HG03064 (cell line): ENCODE results near the gene LMAN2L.

Experiments used
- ATAC-seq: cut with Tn5 transposase; IDR thresholded peaks from one replicate; pipeline ENCODE4 v1.9.1; 2021; ENCODE audit warnings: low read depth; ENCODE audit not compliant: unreplicated experiment

LMAN2L gene

GRCh38 chr2:96760986-96761832 lies 21.3 kb upstream of the LMAN2L start:
- peak; percentile 1 for ATAC-seq

DNA sequence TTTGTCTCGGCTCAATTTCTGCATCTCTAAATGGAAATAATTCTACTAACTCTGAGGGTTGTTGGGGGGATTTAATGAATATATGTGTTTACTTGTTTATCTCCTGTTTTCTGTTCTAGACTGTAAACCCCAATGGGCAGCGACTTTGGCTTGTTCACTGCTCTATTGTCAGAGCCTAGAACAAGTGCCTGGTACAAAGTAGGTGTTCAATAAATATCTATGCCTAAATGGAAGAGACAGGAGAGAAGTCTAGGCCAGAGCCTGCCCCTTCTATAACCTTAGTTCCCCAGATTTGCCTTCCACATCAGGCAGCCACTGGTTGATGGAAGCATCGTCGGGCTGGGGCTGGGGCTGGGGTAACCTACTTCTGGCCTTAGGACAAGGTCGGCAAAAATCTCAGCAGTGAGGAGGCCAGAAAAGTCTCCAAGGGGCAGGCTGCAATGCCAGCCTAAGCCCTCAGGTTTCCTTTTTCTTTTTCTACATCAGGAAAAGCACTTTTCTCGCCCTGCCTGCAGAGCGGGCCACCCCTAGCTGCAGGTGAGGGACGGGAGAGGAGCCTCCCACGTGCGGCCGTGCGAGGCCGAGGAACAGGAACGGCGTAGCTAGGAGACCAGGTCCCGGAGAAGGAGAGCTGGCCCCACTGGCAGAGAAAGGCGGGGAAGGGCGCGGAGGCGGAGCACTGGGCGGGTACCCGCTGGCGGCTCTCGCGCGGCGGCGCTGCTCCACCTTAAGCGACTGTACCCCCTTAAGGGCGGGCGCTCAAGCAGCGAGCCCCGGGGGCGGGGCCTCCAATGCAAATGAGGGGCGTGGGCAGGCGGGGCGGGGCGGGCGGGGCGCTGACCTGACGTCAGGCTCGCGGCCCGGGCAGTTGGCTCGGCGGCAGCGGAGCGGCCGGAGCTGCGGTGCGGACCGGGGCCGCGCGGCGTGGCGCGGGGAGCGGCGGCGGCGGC lies 20.4 kb upstream of the LMAN2L start, which contains the start of gene CNNM4:
Gene CNNM4, plus strand, starts transcription at position 867 of the 950 bp plus-strand sequence. CDS start 98 bp downstream, outside the sequence.
- peak; percentile 75 for ATAC-seq

DNA sequence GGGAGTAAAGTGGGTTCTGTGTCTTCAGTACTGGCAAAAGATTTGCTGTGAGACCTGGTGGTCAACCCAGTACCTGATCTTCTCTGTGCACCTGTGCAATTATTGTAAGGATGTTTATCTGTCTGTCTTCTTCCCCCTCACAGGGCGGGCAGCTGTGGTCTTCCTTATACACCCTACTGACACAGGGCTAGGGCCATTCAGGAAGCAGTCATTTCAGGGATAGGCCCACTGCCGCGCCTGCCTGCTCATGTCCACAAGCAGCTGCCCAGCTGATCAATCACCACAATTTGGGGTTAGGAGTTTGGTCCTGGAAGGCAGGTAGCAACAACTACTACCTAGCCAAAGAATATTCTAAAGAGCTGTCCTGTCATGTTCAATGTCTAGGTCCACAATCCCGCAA lies 19.7 kb upstream of the LMAN2L start:
- no peak for ATAC-seq

- no peak for ATAC-seq
These were observed 19.1 kb upstream of the LMAN2L start for GRCh38 chr2:96758987-96759386.

- no peak for ATAC-seq
These were observed 17.6 kb upstream of the LMAN2L start for GRCh38 chr2:96757477-96757860.

GRCh38 chr2:96756788-96757476 lies 17.1 kb upstream of the LMAN2L start:
- no peak for ATAC-seq

DNA sequence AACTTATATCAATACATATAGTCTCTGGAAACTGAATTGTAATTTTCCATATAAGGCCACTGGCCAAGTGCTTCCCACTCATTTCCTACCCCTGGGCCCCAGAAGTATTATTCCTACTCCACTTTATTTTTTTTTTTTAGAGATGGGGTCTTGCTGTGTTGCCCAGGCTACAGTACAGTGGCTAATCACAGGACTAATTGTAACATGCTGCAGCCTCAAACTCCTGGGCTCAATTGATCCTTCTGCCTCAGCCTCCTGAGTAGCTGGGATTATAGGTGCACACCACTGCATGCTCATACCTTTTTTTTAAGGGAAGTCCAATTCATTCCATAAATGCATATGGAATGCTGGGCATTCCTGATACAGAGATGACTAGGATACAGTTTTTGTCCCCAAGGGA lies 14.5 kb upstream of the LMAN2L start:
- ATAC-seq = no peak

- no peak for ATAC-seq
These were observed 13.9 kb upstream of the LMAN2L start for GRCh38 chr2:96753661-96754282.

GRCh38 chr2:96751800-96752199 lies 11.9 kb upstream of the LMAN2L start:
- ATAC-seq = no peak

- ATAC-seq = no peak
These were observed 7.3 kb upstream of the LMAN2L start for GRCh38 chr2:96747061-96747617.

DNA sequence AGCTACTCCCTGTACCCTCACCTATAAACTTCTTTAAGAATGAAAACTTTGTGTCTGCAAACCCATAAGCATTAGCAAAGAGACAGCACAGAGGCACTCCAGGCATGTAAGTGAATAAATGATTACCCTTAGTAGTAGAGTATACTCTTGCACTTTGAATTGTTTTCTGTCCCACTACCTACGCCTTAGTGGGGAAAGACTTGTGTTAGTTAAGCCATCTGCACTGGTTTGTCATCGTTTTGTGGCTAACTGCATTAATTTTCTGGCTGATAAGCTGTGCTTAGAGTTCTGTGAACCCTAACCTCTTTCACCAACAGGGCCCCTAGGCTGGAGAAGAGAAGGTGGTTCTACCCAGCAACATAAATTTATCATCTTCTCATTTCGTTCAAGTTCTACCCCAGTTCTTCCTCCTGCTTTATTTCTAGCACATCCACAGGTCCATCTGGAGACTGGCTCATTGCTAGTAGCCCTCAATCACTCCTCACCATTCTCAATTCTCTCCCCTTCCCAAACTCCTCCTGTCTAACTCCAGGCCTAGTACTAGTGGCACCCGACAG lies 710 bp downstream of the LMAN2L start:
- no peak for ATAC-seq

DNA sequence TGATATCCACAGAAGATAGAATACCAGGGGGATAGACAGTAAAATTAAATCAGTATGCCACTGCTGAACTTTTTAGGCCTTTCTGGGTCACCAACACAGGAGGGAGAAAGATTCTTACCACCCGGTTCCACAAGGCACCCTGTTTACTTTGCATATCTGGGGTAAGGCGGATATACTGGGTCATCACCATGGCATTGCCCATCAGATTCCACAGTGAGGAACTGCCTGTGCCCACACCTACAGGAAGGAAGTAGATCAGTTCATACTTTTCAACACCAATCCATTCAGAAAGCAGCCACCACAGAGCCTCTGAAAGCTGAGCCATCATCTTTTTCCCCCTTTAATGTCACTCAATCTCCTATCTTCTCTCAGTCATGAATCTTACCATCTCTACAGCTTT lies 2.0 kb downstream of the LMAN2L start:
- no peak for ATAC-seq

- no peak for ATAC-seq
These were observed 2.6 kb downstream of the LMAN2L start for GRCh38 chr2:96737251-96737650.

DNA sequence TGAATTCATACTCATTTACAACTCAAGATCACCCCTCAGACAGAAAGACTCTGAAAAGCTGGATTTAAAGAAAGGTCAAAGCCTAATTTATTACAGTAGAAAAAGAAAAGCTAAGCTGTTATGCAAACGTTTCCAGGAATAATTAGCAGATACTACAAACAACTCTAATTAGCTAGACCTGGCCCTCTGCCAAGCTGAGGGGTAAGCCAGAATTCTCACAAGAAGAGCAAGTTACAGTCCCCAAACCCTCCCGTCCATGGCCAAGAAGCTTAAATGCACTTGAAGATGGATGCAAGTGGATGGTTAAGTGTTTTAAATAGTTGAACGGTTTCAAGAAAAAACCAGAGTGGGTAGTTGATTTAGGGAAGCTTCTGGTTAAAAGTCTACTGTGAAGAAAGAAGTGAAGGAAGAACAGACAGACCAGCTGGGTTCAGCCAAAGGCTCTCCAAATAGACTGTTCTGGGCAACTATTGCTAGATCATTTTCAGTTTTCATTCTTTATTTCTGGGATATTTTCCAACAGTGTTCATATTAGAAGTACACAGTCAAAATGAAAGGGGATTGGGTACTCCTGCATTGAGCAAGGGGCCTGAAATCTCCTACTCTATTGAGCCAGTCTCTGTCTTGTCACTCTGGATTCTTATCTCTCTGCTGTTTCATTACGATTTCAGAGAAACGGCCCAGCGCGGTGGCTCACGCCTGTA lies 4.8 kb downstream of the LMAN2L start:
- no peak for ATAC-seq

GRCh38 chr2:96733931-96734330 lies 5.9 kb downstream of the LMAN2L start:
- ATAC-seq = no peak

DNA sequence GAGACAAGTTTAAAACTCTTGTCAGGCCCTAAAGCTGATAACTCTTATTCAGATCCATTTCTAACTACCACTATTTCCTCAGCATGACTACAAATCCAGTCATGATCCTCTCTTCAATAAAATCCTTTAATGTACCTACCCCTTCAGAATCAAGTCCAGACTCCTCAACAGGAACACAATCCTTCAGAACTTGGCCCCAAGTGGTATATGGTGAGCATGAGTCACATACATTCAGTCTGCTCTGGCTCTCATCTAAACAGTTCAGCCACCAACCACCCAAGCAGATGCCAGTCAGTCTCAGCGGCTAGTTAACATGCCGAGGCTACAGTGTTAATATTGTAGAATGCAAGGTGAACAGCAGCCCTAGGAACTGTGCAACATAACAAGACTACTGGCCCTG lies 9.7 kb downstream of the LMAN2L start:
- ATAC-seq = no peak

- no peak for ATAC-seq
These were observed 10.1 kb downstream of the LMAN2L start for GRCh38 chr2:96729748-96730147.

GRCh38 chr2:96727431-96727830 lies 12.4 kb downstream of the LMAN2L start:
- ATAC-seq = no peak

DNA sequence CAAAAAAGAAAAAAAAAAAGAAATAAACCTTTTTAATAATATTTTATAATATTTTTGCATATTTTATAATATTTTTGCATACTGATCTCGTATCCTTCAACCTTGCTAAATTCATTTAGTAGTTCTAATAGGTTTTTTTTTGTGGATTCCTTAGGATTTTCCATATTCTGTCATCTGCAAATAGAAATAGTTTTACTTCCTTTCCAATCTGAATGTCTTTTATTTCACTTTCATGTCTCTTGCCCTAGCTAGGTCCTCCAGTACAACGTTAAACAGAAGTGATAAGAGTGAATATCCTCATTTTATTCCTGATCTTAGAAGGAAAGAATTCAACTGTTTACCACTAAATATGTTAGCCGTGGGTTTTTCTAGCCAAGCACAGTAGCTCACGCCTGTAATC lies 13.7 kb downstream of the LMAN2L start:
- ATAC-seq = no peak
